GM19452 (cell line): ENCODE results near the gene PIP4K2A.
A peak's percentile ranks its signal among the peaks of the same experiment; 100 is the strongest.

ENCODE experiments used
- ATAC-seq: cut with Tn5 transposase; IDR thresholded peaks from one replicate; pipeline ENCODE4 v1.9.1; 2021; ENCODE audit not compliant: unreplicated experiment

PIP4K2A gene

GRCh38 chr10:22491480-22491879, 222.9 kb downstream of the PIP4K2A start:
- no peak for ATAC-seq

- peak; percentile 40 for ATAC-seq
These were observed 224.4 kb downstream of the PIP4K2A start for GRCh38 chr10:22489975-22490374.

- ATAC-seq, result no peak
These were observed 224.9 kb downstream of the PIP4K2A start for GRCh38 chr10:22489467-22489866.

- ATAC-seq, result no peak
These were observed 227.9 kb downstream of the PIP4K2A start for GRCh38 chr10:22486431-22486830.
